Right hindlimb (tissue), 1 donor: ENCODE results near the gene FNIP2.

Source experiments
- DNase-seq: peaks from one replicate; pipeline ENCODE4 v3.0.0-alpha.2; 2018

Gene FNIP2

DNA sequence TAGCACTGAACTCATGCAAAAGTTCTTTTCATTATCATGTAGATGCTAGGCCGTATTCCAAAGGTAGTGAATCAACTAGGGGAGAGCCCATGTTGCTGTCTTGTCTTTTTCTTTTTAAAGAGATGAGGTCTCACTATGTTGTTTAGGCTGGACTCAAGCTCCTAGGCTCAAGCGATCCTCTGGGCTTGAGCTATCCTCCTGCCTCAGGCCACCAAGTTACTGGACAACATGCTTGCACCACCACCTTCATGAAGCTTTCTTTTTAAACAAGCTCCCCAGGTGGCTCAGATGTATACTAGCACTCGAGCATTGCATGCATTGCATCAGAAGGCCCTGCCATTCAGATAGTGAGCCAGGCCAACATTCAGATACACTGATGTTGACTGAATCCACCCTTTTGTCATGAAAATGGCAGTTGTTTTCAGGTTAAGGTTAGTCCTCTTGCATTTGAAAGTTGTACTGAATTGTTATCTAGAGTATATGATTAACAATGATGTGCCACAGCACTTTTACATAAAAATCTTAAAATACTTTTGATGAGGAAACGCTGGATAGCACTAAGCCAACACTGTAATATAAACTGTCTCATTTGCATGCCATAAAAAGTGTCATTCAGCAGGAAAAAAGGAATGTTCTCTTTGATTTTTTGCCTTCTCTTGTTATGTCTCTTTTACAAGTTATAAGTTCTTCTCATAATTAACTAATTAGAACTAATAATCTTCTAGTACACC is 76.7 kb downstream of the FNIP2 start:
- DNase-seq = no peak

DNA sequence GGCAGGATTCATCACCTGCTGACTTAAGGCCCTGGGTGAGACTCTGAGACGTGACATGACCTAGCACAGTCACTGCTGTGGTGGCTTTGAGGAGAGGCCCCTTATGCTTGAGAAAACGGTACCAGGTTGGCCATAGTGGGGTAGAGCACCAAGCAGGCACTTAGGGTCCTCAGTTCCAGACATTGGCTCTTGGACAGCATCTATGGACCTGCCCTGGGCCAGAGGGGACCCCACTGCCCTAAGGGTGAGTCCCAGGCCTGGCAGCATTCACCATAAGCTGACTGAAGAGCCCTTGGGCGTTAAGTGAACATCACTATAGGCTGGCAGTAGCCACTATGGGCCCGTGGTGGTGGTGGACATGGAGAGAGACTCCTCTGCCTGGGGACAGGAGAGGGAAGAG is 78.7 kb downstream of the FNIP2 start:
- no peak for DNase-seq

DNA sequence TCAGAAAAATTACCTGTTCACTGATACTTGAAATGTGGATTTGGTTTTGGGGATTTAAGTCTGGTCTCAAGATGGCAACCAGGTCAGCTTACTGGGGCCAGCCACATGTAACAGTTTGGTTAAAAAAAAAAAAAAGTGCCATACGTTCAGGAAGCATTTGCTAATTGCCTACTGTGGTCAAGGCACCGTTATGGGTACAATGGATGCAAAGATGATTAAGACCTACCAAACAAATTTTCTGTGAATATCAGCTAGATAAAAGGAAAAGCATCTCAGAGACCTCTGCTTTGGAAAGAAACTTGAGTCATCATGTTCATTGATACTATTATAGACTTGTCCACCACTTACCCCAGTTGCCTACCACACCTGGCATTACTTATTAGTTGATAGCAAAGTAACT is 80.9 kb downstream of the FNIP2 start:
- DNase-seq = no peak

DNA sequence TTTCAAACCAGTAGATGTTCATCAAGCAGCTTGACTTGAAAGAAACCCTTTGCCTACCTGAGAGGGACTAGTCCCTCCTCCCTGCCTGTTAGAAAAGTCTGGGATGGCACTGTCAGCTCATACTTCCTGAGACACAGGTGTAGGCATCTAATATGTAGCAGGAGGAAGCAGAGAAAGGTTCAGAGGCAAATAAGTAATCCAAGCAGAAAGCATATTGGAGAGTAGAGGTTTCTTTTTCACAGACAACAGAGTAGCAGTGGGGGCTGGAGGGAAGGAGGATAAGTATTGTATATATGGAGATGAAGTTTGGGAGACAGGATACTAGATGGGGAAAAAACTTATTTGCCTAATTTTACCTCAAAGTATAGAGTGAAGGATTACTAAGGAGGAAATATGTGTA is 81.5 kb downstream of the FNIP2 start:
- no peak for DNase-seq

DNA sequence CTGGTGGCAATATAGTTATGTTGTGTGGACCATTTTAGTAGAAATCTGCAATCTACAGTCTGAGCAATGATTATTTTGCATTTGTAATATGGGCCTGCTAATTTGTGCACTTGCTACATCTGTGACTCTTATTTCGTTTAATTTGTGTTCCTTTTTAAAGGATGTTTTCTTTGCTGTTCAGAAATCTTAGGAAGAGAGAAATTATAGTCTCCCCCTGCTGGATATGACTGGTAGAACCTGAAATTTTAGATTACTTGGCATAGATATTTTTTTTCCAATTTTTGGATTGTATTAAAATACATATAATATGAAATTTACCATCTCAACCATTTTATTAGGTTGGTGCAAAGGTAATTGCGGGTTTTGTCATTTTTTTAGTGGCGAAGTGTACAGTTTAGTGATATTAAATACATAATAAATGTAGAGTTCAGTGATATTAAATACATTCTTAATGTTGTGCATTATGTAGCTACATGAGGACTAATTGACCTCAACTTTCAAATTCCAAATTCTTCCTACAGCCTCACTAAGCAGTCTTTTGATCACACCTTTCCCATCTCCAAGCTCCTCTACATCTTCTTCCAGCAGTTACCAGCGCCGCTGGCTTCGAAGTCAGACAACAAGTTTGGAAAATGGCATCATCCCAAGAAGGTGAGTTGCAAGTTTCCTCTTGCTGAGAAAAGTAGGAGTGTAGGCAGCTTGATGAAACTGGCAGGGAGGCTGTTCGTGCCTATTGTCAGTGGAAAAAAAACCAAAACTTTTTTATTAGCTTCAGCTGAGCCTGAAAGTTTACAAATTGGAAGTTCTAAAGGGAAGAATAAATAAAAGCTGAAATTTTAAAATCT is 82.2 kb downstream of the FNIP2 start:
- no peak for DNase-seq

DNA sequence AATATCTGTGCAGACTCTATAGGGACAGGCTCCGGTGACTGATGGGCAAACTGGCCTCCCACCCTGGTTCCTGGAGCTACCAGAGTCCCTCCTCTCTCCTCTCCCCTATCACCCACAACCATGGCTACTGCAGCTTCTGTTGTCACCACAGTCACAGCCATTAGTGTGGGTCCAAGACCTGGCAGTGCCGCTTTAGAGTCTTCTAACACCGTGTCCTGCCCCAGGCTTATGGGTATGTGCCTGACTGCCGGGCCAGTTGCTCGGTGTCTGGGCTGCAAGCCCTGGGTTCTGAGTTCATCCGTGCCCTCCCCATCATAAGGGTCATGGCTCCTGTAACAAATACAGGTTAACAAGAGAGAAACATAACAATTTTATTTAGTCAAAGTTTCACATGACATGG is 85.4 kb downstream of the FNIP2 start:
- DNase-seq = no peak

DNA sequence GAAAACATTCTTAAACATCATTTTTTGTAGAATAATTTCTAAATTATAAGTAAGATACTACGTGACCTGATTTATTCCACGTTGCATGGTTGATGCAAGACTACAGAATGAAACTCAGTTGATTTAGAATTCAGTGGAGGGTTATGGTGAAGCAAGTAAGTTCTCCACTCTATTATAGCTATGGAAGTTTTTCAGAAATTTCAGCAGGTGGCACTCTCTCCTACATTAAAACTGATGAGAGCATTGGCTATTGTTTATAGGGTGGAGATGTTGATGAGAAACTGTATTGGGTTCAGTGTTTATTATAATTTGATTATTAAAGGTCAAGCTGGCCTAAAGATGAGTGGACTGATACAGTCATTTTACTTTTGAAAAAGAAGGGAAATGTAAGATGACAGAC is 88.0 kb downstream of the FNIP2 start:
- no peak for DNase-seq

DNA sequence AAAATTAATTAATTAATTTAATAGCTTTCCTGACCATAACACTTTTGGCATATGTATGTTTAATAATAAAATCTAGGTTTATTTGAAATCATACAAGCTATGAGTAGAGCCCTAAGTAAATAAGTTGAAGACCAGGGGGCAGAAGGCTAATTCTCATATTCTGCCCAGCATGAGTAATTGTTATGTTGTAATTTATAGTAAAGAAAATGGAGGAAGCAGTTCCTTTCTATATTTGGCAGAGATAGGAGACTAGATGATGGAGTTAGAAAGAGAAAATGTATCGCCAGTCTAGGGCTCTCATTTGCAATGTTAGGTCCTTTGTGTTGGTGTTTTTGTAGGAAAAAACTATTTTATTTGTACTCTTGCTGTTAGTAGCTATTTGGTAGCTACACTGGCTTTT is 89.1 kb downstream of the FNIP2 start:
- DNase-seq = no peak

DNA sequence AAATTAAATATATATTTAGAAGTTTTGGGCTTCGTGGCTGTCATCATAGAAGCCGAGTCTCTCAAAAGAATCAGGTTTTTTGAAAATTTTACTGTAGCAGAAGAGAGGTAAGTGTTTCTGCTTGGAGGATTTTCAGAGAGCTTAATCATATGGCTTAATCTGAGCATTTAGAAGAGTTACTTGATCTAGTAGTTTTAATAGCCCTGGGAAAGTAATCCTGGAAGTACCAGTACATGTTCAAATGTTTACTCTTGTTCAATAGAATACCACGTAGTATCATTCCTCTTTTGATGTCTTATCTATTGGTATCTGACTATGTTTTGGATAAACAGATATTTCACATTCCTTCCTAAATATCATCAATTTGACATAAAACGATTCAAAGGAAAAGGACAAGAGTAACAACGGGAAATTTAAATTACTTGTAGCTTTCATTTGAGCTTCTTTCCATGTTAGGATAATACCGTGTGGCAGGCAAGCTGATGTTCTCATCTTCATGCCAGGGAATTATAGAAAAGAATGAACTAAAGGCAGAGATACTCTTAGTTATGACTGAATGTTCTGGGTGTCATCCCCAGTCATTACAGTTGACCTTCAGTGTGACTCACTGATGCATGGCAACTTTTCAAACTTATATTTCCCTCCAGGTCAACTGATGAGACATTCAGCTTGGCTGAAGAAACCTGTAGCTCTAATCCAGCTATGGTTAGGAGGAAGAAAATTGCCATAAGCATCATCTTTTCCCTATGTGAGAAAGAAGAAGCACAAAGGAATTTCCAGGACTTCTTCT is 89.8 kb downstream of the FNIP2 start:
- DNase-seq = no peak

DNA sequence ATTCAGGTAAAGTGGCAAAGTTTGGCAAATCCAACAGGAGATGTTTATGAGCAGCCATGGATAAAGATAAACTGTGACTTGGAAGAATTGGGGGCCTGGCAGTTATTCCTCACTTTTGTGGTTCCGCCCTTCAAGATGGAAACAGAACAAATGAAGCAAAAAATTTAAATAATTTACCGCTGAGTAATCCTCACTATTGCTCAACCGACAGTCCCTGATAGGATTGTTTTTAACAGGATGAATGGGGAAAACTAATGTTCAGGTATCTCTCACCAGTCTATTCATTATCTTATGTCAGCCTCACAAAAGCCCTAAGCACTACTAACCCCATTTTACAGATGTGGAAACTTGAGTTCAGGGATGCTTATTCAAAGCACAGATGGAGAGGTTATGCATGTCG is 90.8 kb downstream of the FNIP2 start:
- no peak for DNase-seq

DNA sequence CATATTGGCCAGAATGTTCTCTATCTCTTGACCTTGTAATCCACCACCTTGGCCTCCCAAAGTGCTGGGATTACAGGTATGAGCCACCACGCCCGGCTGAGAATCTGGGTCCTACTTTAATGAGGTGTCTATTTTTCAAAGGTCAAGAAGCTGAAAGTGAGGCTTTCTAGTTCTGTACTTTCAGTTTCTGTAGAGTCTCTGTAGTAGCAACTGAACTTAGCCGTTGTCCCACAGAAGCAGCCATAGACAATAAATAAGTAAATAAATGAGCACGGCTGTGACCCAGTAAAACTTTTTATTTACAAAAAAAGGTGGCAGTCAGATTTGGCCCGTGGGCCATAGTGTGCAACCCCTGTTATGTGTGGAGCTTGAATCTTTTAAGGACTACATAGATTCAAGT is 92.0 kb downstream of the FNIP2 start:
- DNase-seq = no peak

DNA sequence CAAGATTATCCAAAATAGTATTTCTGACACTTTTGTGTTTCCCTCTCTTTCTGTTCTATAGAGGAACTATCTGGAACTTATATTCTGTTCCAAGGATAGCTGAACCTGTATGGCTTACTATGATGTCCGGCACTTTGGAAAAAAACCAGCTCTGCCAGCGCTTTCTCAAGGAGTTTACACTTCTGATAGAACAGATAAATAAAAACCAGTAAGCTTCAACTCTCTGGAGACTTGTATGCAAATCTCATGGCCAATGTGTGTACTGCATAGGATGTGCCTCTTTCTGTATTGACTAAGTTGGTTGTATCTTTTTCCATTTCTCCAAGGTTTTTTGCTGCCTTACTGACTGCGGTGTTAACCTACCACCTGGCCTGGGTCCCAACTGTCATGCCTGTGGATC is 92.5 kb downstream of the FNIP2 start:
- DNase-seq = no peak

DNA sequence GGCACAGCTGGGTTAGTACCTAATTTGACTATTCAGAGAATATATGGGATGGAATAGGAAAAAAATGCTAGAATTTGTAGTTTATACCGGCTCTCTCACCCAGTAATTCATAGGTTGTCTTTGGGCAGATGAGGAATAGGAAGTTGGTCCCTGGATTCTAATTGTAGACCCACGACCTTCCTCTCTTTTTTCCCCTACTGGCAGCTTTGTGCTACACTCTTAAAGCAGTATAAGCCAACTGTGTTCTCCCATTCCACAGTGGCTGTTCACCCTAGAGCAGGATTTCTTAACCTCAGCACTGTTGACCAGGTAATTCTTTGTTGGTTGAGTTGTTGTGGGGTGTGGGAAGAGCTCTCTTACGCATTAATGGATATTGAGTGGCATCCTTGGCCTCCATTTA is 92.9 kb downstream of the FNIP2 start:
- no peak for DNase-seq

DNA sequence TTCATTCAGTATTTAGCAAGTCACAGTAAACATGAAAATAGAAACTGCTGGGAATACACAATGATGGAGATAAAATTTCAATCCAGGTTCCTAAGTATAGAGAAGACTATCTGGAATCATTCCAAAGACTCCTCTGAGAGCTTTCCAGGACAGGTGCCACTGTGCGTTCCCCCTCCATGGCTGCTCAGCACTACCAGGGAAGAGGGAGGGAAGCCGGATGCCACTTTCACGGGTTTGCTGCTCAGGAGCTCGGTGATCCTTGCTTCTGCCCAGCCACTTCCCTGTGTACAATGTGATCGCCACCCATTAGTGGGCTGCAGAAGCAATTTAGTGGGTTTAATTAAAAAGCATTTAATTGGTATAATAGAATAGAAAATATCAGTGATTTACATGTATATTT is 94.5 kb downstream of the FNIP2 start:
- no peak for DNase-seq

DNA sequence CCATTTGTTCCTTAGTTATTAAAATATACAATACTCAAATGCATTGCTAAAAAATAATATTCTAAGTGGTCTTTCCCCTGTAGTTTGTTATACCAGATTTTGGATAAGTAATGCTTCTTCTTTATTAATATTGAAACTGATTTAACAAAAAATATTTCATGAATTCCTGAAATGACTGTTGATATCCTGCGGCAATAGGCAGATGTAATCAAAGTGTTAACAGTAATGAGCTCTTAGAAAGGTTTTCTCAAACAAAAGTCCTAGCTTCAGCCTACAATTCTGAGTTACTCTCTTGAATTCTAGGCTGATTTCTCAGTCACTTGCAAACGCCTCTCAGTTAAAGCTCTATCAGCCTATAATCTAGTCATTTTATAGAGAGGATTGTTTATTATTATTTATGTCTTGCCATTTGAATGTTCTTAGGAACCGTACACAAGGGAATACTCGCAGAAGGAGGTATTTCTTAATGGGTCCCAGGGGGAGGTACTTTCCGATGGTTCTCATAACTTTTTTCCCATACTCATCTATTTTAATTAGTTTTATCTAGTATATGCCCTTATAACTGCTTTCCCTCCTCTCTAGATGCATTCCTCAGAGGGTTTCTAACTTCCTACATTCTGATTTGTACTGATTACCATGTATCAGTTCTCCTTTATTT is 96.8 kb downstream of the FNIP2 start:
- no peak for DNase-seq

DNA sequence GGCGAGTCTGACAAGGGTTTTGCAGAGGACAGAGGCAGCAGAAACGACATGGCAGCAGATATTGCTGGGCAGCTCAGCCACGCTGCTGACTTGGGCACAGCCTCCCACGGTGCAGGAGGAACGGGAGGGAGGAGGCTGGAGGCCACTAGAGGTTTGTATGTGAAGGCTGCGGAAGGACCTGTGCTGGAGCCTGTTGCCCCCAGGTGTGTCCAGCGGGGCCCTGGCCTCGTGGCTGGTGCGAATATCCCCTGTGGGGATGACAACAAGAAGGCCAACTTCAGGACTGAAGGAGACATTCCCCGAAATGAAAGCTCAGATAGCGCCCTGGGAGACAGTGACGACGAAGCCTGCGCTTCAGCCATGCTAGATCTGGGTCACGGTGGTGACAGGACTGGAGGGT is 100.2 kb downstream of the FNIP2 start:
- DNase-seq = no peak

DNA sequence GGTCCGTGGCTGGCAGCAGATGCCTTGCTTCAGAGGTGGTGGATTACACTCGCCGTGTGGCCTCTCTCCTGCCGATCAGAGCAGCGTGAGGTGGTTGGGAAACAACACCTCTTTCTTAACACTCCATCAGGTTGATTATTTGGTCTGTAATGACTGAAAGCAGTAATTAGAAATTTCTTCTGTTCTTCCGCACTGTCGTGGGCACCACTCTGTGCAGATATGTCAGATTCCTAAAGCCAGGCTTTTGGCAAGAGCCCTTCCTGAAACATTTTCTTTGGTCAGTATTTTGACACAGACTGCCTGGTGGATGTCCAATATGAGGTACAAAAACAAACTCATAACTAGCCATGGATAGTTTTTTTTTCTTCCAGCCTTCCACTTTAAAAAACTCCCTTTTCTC is 100.9 kb downstream of the FNIP2 start:
- DNase-seq = no peak

DNA sequence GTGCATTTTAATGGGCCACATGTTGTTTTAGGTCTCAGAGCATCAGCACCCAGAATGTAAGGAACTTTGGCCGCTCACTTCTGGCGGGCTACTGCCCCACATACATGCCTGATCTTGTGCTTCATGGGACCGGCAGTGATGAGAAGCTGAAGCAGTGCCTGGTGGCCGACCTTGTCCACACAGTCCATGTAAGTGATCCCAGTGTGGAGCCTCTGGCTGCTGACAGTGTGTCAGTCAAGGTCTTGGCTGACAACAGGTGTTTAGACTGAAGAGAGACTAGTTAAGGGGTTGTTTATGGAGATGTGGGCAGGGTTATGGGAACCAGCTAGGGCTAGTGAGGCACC is 101.4 kb downstream of the FNIP2 start:
- DNase-seq = no peak

DNA sequence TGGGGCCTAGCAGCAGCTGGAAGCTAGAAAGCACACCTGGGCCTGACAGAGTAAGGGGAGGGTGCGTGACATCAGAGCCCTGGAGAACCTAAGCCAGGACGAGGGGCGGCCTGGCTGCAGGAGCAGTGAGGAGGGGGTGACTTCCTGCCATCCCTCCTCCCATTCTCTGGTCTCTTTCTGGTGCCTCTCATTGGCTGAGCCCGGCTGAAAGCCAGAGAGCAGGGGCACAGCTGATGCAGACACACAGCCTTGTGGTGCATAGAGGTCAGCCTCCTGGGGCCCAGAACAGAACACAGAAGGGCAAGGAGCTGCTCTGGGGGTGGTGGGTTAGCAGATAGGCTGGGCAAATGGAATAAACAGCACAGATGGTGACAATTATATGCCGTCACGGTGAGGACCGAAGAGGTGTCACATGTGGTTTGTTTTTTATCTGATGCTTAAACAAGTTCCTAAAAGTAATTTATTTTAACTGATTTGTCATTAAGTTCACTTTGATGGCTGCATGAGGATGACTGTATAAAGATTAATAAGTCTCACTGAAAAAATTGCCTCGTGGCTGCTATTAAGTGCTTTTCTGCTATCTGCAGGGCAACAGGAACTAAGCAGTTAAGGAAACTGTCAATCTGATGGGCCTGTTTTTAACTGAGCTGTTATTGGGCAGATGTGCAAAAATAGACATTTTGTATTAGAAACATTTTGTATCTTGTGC is 102.0 kb downstream of the FNIP2 start:
- no peak for DNase-seq

DNA sequence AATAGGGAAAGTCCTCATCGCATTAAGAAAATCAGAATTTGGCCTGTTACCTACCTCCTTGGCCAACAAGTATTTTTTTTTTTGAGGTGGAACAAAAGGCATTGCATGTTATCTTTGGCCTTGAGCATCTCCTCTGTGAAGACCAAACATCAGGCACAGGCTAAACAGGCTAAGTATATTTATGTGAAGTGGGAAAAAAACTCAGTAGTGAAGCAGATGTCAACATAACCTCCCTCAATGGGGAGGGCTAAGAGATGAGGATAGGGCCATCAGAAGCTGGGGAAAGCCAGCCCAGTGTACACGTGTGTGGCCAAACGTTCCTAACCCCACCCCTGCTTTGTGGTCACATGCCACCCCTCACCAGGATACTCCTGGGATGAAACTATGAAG is 102.5 kb downstream of the FNIP2 start:
- DNase-seq = no peak

DNA sequence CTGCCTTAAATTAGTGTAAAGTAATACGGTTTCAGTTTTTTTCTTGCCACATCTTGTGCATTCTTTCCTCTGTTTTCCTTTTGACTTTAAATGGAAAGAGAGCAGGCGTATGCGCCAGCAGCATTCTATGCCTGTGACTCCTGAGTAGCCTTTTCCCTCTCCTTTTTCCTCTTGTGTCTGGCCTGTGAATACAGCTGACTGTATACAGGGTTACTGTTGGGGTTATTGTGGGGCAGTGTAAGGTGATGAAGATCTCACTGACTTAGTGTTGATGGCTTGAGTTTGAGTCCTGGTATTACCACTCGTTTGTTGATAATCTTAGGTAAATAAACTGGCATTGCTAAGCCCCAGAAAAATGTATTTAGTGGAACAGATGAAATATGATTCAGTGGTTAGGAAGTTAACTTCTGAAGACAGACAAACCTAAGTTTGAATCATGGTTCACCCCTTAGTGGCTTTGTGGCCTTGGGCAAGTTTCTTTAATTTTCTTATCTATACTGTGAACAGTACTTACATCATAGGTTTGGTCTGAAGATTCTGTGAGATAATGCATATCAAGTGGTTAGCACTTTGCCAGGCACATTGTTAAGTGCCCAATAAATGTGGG is 105.1 kb downstream of the FNIP2 start:
- DNase-seq = peak; percentile 43

DNA sequence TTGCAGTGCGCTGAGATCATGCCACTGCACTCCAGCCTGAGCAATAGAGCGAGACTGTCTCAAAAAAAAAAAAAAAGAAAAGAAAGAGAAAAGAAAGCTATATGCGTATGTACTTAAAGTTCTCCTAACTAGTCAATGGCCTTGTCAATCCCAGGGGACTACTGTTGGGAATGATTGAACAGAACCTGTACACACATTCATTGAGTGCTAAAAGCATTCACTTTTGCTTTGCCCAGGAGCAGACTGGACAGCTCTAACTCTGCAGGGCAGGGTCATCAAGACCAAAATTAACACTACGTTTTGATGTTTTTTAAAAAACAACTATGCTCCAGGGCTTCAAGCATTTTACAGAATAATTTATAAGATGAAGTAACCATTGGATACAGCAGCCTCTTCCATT is 106.2 kb downstream of the FNIP2 start:
- no peak for DNase-seq
